ENCODE results near the gene CARD14. TPM values are rescaled to one million over a fixed set of nuclear protein-coding genes. Genes with fewer than 3 reads are reported as not detected.
A peak's percentile ranks its signal among the peaks of the same experiment; 100 is the strongest.
"Not testable (repeated sequence)": the region's sequence is repeated elsewhere in the genome, so short reads cannot be mapped to it uniquely, and the experiment has no call there.

The CARD14 gene
- total RNA-seq, 1 donor from 2014 or later: 1.1 TPM

DNA sequence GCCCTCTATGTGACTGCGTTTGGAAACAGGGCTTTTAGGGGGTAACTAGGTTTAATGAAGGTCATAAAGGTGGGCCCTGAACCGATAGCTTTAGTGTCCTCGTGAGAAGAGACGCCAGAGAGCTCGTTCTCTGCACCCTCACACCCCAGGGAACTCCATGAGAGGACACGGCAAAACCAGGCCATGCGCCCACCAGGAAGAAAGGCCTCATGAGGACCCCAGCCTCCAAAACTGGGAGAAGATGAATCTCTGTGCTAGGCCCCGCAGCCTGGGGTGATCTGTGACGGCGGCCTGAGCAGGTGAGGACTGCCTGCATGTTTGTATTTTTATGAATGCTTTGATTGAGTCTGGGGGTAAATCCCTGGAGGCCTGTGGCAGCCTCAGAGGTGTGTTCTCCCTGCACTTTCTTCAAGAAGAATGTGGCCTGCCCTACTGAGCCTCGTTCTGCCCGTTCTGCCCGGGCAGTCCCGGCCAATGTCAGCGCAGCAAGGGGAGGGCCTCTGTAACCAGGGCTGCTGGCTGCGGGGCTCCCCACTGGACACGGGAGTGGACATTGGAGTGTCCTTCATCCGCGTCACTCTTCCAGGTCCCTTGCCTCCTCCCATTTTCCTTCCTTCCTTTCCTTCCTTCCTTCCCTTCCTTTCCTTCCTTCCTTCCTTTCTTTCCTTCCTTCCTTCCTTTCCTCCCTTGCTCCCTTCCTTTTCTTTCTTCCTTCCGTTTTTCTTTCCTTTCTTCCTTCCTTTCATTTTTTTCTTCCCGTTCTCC lies 84.0 kb downstream of the CARD14 start:
- Histone ChIP-seq H3K9me3 (no peaks in the 10 kb centered on the region), H3K27ac (peak overlapping the region; percentile 82), H3K27me3 (no peaks in the 10 kb centered on the region), H3K36me3 (peaks cover 17% of the 10 kb centered on the region), H3K4me3 (no peak overlapping the region), H3K4me1 (peaks cover 18% of the 10 kb centered on the region)
- intact Hi-C loops (cut with DNase I): no loop called here
- TF ChIP-seq, protein P1, sequence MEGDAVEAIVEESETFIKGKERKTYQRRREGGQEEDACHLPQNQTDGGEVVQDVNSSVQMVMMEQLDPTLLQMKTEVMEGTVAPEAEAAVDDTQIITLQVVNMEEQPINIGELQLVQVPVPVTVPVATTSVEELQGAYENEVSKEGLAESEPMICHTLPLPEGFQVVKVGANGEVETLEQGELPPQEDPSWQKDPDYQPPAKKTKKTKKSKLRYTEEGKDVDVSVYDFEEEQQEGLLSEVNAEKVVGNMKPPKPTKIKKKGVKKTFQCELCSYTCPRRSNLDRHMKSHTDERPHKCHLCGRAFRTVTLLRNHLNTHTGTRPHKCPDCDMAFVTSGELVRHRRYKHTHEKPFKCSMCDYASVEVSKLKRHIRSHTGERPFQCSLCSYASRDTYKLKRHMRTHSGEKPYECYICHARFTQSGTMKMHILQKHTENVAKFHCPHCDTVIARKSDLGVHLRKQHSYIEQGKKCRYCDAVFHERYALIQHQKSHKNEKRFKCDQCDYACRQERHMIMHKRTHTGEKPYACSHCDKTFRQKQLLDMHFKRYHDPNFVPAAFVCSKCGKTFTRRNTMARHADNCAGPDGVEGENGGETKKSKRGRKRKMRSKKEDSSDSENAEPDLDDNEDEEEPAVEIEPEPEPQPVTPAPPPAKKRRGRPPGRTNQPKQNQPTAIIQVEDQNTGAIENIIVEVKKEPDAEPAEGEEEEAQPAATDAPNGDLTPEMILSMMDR (IDR thresholded peaks at IDR 0.05): no peak
- DNase-seq: no peak
- ATAC-seq: peak; percentile 10

- ATAC-seq: peak; percentile 82
- Histone ChIP-seq H3K4me1 (peaks cover 18% of the 10 kb centered on the region), H3K27ac (peak overlapping the region; percentile 82), H3K9me3 (no peaks in the 10 kb centered on the region), H3K36me3 (peaks cover 11% of the 10 kb centered on the region), H3K27me3 (no peaks in the 10 kb centered on the region), H3K4me3 (no peak overlapping the region)
- DNase-seq: no peak
- TF ChIP-seq, protein P1 (IDR thresholded peaks at IDR 0.05): no peak
- intact Hi-C loops (cut with DNase I): no loop called here
Observed at GRCh38 chr17:80254396-80255251, 84.8 kb downstream of the CARD14 start.

DNA sequence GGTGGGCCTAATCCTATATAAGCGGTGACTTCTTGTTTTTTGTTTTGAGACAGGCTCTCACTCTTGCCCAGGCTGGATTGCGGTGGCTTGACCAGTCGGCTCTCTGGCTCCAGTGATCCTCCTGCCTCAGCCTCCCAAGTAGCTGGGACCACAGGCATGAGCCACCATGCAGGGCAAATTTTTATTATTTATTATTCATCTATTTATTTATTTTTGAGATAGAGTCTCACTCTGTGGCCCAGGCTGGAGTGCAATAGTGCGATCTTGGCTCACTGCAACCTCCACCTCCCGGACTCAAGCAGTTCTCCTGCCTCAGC lies 86.2 kb downstream of the CARD14 start:
- Histone ChIP-seq H3K27ac (no peak overlapping the region), H3K4me1 (peaks cover 18% of the 10 kb centered on the region), H3K4me3 (no peak overlapping the region), H3K9me3 (no peaks in the 10 kb centered on the region), H3K36me3 (peaks cover 6% of the 10 kb centered on the region), H3K27me3 (no peaks in the 10 kb centered on the region)
- no peak for DNase-seq
- intact Hi-C loops (cut with DNase I): no loop called here
- TF ChIP-seq, protein P1 (IDR thresholded peaks at IDR 0.05): no peak
- ATAC-seq: no peak

GRCh38 chr17:80257716-80258213 lies 87.9 kb downstream of the CARD14 start:
- Histone ChIP-seq H3K9me3 (no peaks in the 10 kb centered on the region), H3K4me3 (no peak overlapping the region), H3K27ac (peak overlapping the region; percentile 85), H3K36me3 (peaks cover 3% of the 10 kb centered on the region), H3K27me3 (no peaks in the 10 kb centered on the region), H3K4me1 (peaks cover 29% of the 10 kb centered on the region)
- intact Hi-C loops (cut with DNase I): no loop called here
- TF ChIP-seq, protein P1 (IDR thresholded peaks at IDR 0.05): no peak
- ATAC-seq: no peak
- DNase-seq: no peak

DNA sequence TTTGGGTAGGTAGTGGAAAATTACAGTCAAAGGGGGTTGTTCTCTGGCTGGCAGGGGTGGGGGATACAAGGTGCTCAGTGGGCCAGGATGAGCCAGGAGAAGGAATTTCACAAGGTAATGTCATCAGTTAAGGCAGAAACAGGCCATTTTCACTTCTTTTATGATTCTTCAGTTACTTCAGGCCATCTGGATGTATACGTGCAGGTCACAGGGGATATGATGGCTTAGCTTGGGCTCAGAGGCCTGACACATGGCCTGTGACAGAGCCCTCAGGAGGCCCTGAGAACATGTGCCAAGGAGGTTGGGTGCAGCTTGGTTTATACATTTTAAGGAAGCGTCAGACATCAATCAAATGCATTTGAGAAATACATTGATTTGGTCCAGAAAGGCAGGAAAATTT lies 88.5 kb downstream of the CARD14 start:
- intact Hi-C loops (cut with DNase I); H3K4me3 ChIP-seq; H3K36me3 ChIP-seq; ATAC-seq; DNase-seq; H3K27me3 ChIP-seq; H3K9me3 ChIP-seq: not testable (repeated sequence)
- peak overlapping the region; percentile 85 for H3K27ac ChIP-seq
- H3K4me1 ChIP-seq: peaks cover 34% of the 10 kb centered on the region

Other genes starting within 250 kb of the CARD14 start
- gene TBC1D16, start 134.2 kb upstream of the CARD14 start, total RNA-seq: 21.7 TPM
- 3.5 TPM for gene CCDC40, start 133.4 kb upstream of the CARD14 start, total RNA-seq
- gene GAA, start 68.4 kb upstream of the CARD14 start, total RNA-seq: 99.1 TPM
- 56.0 TPM for gene EIF4A3, start 22.9 kb upstream of the CARD14 start, total RNA-seq
- 59.8 TPM for gene SGSH, start 50.3 kb downstream of the CARD14 start, total RNA-seq
- gene SLC26A11, start 50.4 kb downstream of the CARD14 start, total RNA-seq: 51.6 TPM
- gene RNF213, start 90.8 kb downstream of the CARD14 start, total RNA-seq: 236 TPM
- gene ENDOV, start 245.1 kb downstream of the CARD14 start, total RNA-seq: 25.1 TPM